Mesenchymal stem cell (in vitro differentiated cells and primary cell): ENCODE data around the gene TIPRL.

Source experiments
- DNase-seq: peaks from one replicate; pipeline ENCODE4 v3.0.0-alpha.2; 2013
- H2AFZ ChIP-seq: one replicate; pipeline ENCODE4 v1.6.1; 2013; ENCODE audit warnings: low read depth, mild to moderate bottlenecking, control low read depth, inconsistent platforms, low read length, moderate library complexity
- H2AK5ac ChIP-seq: 2 replicates; pipeline ENCODE4 v1.6.1; 2013; ENCODE audit warnings: low read length, moderate library complexity, mild to moderate bottlenecking, inconsistent platforms; ENCODE audit not compliant: severe bottlenecking
- H2BK120ac ChIP-seq: one replicate; pipeline ENCODE4 v1.6.1; 2013; ENCODE audit warnings: low read depth, mild to moderate bottlenecking, inconsistent platforms, low read length, moderate library complexity
- H2BK12ac ChIP-seq, 2 experiments: one replicate each; pipeline ENCODE4 v1.6.1; 2013; ENCODE audit warnings: inconsistent platforms in 2 of 2, low read length in 2 of 2, mild to moderate bottlenecking in 2 of 2, moderate library complexity in 2 of 2, control low read depth in 1 of 2
- H2BK15ac ChIP-seq: one replicate; pipeline ENCODE4 v1.6.1; 2013; ENCODE audit warnings: mild to moderate bottlenecking, low read depth, inconsistent platforms; ENCODE audit not compliant: poor library complexity, severe bottlenecking
- H2BK5ac ChIP-seq: 2 replicates; pipeline ENCODE4 v1.6.1; 2013; ENCODE audit warnings: low read depth, mild to moderate bottlenecking, low read length, control low read depth, inconsistent platforms; ENCODE audit not compliant: poor library complexity, severe bottlenecking
- H3K14ac ChIP-seq, 2 experiments: one replicate each; pipeline ENCODE4 v1.6.1; 2013; ENCODE audit warnings: inconsistent platforms in 2 of 2, low read length in 2 of 2, control low read depth in 1 of 2, mild to moderate bottlenecking in 1 of 2, moderate library complexity in 1 of 2
- H3K18ac ChIP-seq, 2 experiments: one replicate each; pipeline ENCODE4 v1.6.1; 2013; ENCODE audit warnings: inconsistent platforms in 2 of 2, low read length in 2 of 2, control low read depth in 1 of 2, low read depth in 1 of 2, mild to moderate bottlenecking in 1 of 2
- H3K23ac ChIP-seq, 2 experiments: one replicate each; pipeline ENCODE4 v1.6.1; 2013; ENCODE audit warnings: inconsistent platforms in 2 of 2, low read length in 2 of 2, mild to moderate bottlenecking in 2 of 2, moderate library complexity in 2 of 2, control low read depth in 1 of 2
- H3K27ac ChIP-seq: 2 replicates; pipeline ENCODE4 v1.5.1; 2013; ENCODE audit warnings: mild to moderate bottlenecking, moderate library complexity, low read length, control low read depth, inconsistent platforms; ENCODE audit not compliant: poor library complexity, severe bottlenecking
- H3K27me3 ChIP-seq, 2 experiments: 2 replicates each; pipeline versions ENCODE4 v1.6.1 to v1.7.0; 2013; ENCODE audit warnings: low read length in 2 of 2, mild to moderate bottlenecking in 2 of 2, moderate library complexity in 2 of 2, control low read depth in 1 of 2, inconsistent platforms in 1 of 2; ENCODE audit not compliant: control insufficient read depth in 1 of 2, insufficient read depth in 1 of 2
- H3K36me3 ChIP-seq, 2 experiments: 2 replicates each; pipeline versions ENCODE4 v1.6.1 to v1.7.0; 2013; ENCODE audit warnings: low read length in 2 of 2, control low read depth in 1 of 2, inconsistent platforms in 1 of 2, low read depth in 1 of 2, mild to moderate bottlenecking in 1 of 2; ENCODE audit not compliant: insufficient read depth in 2 of 2, control insufficient read depth in 1 of 2
- H3K4ac ChIP-seq, 2 experiments: one replicate each; pipeline ENCODE4 v1.6.1; 2013; ENCODE audit warnings: inconsistent platforms in 2 of 2, low read length in 2 of 2, mild to moderate bottlenecking in 2 of 2, moderate library complexity in 2 of 2, control low read depth in 1 of 2, low read depth in 1 of 2
- H3K4me1 ChIP-seq: 2 replicates; pipeline ENCODE4 v1.6.1; 2013; ENCODE audit warnings: low read depth, low read length, control low read depth; ENCODE audit not compliant: control insufficient read depth, insufficient read depth
- H3K4me2 ChIP-seq: 2 replicates; pipeline ENCODE4 v1.6.1; 2013; ENCODE audit warnings: low read length, mild to moderate bottlenecking, inconsistent platforms; ENCODE audit not compliant: poor library complexity, severe bottlenecking
- H3K4me3 ChIP-seq, 2 experiments: 2 replicates each; pipeline versions ENCODE4 v1.5.1 to v1.7.0; 2013; ENCODE audit warnings: low read length in 2 of 2, mild to moderate bottlenecking in 2 of 2, control low read depth in 1 of 2, low read depth in 1 of 2; ENCODE audit not compliant: insufficient read depth in 1 of 2
- H3K79me1 ChIP-seq: replicated peaks from 2 replicates; pipeline ENCODE4 v1.6.1; 2013; ENCODE audit warnings: mild to moderate bottlenecking, control low read depth, low read length, inconsistent platforms; ENCODE audit not compliant: poor library complexity, severe bottlenecking
- H3K9ac ChIP-seq: 2 replicates; pipeline ENCODE4 v1.7.0; 2013; ENCODE audit warnings: mild to moderate bottlenecking, low read length, moderate library complexity
- H3K9me3 ChIP-seq: 2 replicates; pipeline ENCODE4 v1.7.0; 2013; ENCODE audit warnings: mild to moderate bottlenecking, low read length; ENCODE audit not compliant: control insufficient read depth
- H4K8ac ChIP-seq: one replicate; pipeline ENCODE4 v1.6.1; 2013; ENCODE audit warnings: inconsistent platforms, mild to moderate bottlenecking, low read length, moderate library complexity
- H4K91ac ChIP-seq: one replicate; pipeline ENCODE4 v1.6.1; 2013; ENCODE audit warnings: mild to moderate bottlenecking, low read length, inconsistent platforms
- WGBS: methylation state at CpG from one replicate; pipeline ENCODE4 v1.1.7; 2013; ENCODE audit warnings: mixed read lengths; 5-methylcytosine and 5-hydroxymethylcytosine counted together

TIPRL gene

DNA sequence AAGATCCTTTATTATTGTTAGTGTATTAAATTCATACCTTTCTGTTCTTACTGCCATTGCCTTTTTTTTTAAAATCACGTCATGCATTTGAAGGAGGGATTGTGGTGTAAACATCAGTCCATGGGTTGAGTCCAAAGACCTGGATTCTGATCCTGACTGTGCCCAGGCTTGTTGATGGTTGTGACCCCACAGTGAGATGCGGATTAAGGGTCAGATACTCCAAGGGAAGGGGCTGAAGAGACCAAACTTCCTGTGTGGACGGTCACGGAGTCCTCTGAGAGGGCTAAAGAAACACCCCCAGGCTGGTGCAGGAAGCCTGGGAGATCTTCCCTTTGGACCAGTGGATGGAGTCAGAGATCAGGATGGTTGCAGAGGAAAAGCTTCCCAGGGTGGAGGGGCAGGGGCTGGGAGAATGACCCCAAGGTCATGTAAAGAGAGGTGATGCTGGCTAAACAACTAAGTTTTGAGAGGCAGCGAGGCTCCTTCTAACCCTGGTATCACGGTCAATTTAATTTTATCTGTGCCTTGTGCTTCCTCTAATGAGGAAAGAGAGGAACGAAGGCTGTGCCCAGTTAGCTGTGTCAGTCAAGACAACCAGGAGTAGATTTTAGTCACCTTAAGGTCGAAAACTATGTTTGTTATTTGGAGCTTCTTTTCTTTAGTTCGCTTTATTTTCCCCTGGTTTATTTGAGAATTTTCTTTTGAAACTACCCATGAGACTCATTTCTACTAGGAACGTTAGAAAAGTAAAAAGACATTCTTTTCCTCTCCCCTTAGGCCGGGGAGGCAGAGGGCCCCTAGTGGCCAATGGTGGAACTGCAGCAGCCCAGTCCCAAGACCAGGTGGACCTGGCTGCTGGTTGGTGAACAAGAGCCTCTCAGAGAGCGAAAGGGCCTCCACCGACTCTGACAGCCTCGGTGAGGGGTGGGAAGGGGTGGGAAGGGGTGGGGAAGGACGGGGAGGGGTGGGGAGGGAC lies 33.3 kb upstream of the TIPRL start:
- no peak overlapping the region for H3K14ac ChIP-seq
- H2BK120ac ChIP-seq: no peak overlapping the region
- H2BK5ac ChIP-seq: no peak overlapping the region
- H4K91ac ChIP-seq: no peak overlapping the region
- peak; percentile 78 for DNase-seq
- H3K18ac ChIP-seq: no peak overlapping the region
- H3K4me2 ChIP-seq: no peak overlapping the region
- H3K23ac ChIP-seq: no peak overlapping the region
- H2BK12ac ChIP-seq: no peak overlapping the region
- H3K4me1 ChIP-seq: no peaks in the 10 kb centered on the region
- H3K4ac ChIP-seq: no peak overlapping the region
- H3K4me3 ChIP-seq: no peak overlapping the region
- no peaks in the 10 kb centered on the region for H3K36me3 ChIP-seq
- H2BK15ac ChIP-seq: no peak overlapping the region
- no peak overlapping the region for H4K8ac ChIP-seq
- 63% methylated on average over 8 of the region's 15 CpGs for WGBS
- no peak overlapping the region for H2AFZ ChIP-seq
- peak overlapping the region; percentile 65 for H3K9ac ChIP-seq
- no peak overlapping the region for H2AK5ac ChIP-seq
- no peak overlapping the region for H3K27ac ChIP-seq
- H3K27me3 ChIP-seq: no peaks in the 10 kb centered on the region
- H3K9me3 ChIP-seq: no peaks in the 10 kb centered on the region
- H3K79me1 ChIP-seq: no peaks in the 10 kb centered on the region

GRCh38 chr1:168146160-168146539 lies 32.6 kb upstream of the TIPRL start:
- Histone ChIP-seq H3K27ac (no peak overlapping the region), H3K23ac (no peak overlapping the region), H3K4me1 (no peaks in the 10 kb centered on the region), H2BK15ac (no peak overlapping the region), H2AFZ (no peak overlapping the region), H3K4ac (no peak overlapping the region), H3K9me3 (no peaks in the 10 kb centered on the region), H2BK12ac (no peak overlapping the region), H3K4me3 (no peak overlapping the region), H3K27me3 (no peaks in the 10 kb centered on the region), H3K4me2 (no peak overlapping the region), H2BK5ac (no peak overlapping the region), H3K18ac (no peak overlapping the region), H4K8ac (no peak overlapping the region), H2BK120ac (no peak overlapping the region), H3K14ac (no peak overlapping the region), H3K36me3 (no peaks in the 10 kb centered on the region), H2AK5ac (no peak overlapping the region), H3K79me1 (no peaks in the 10 kb centered on the region), H4K91ac (no peak overlapping the region), H3K9ac (no peak overlapping the region)
- no peak for DNase-seq
- WGBS: no CpG with 5 or more reads among the region's 5 CpGs

- H2BK15ac ChIP-seq: no peak overlapping the region
- H3K18ac ChIP-seq: no peak overlapping the region
- 97% methylated on average over 9 of the region's 11 CpGs for WGBS
Measured at GRCh38 chr1:168146626-168147025, 32.1 kb upstream of the TIPRL start.

DNA sequence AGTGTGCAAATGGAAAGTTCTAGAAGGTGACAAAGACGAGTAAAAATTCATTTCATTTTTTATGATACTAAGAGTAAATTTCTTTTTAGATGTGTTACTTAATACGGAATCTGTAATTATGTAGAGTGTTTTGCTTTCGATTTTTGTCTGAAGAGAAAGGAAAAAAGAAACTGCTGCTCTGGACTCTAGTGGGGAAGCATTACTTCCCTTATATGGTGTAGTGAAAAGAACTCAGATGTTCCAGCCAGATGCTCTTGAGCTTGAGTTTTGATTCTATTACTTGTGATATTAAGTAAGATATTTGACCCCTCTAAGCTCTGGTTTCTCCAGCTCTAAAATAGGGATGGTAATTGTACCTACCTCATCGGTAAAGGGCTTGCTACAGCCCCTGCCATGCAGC lies 29.8 kb upstream of the TIPRL start:
- Histone ChIP-seq H3K27ac (no peak overlapping the region), H2BK5ac (no peak overlapping the region), H3K27me3 (no peaks in the 10 kb centered on the region), H4K91ac (no peak overlapping the region), H2AK5ac (no peak overlapping the region), H2AFZ (no peak overlapping the region), H3K14ac (no peak overlapping the region), H3K4ac (no peak overlapping the region), H2BK120ac (no peak overlapping the region), H3K4me2 (no peak overlapping the region), H2BK12ac (no peak overlapping the region), H2BK15ac (no peak overlapping the region), H3K9me3 (no peaks in the 10 kb centered on the region), H3K4me3 (no peak overlapping the region), H3K4me1 (no peaks in the 10 kb centered on the region), H3K36me3 (no peaks in the 10 kb centered on the region), H3K79me1 (no peaks in the 10 kb centered on the region), H4K8ac (no peak overlapping the region), H3K23ac (no peak overlapping the region), H3K18ac (no peak overlapping the region), H3K9ac (no peak overlapping the region)
- WGBS: 84% methylated on average over 2 of the region's 4 CpGs
- DNase-seq: no peak

More at GRCh38 chr1:168146626-168147025, 32.1 kb upstream of the TIPRL start:
- no peak overlapping the region for H3K4me3 ChIP-seq
- H2AFZ ChIP-seq: no peak overlapping the region
- no peaks in the 10 kb centered on the region for H3K79me1 ChIP-seq
- H3K27me3 ChIP-seq: no peaks in the 10 kb centered on the region
- no peaks in the 10 kb centered on the region for H3K36me3 ChIP-seq
- no peak overlapping the region for H3K14ac ChIP-seq
- H2BK5ac ChIP-seq: no peak overlapping the region
- no peak overlapping the region for H4K8ac ChIP-seq
- no peak overlapping the region for H2AK5ac ChIP-seq
- H2BK12ac ChIP-seq: no peak overlapping the region
- no peak overlapping the region for H4K91ac ChIP-seq
- H3K9ac ChIP-seq: no peak overlapping the region
- no peaks in the 10 kb centered on the region for H3K9me3 ChIP-seq
- H3K4ac ChIP-seq: no peak overlapping the region
- no peak overlapping the region for H3K23ac ChIP-seq
- no peak overlapping the region for H2BK120ac ChIP-seq
- DNase-seq: no peak
- H3K4me1 ChIP-seq: no peaks in the 10 kb centered on the region
- no peak overlapping the region for H3K4me2 ChIP-seq
- no peak overlapping the region for H3K27ac ChIP-seq
